H9 (cell line): Measurements from ENCODE around the gene MRFAP1. TPM values are rescaled to one million over a fixed set of nuclear protein-coding genes. Genes with fewer than 3 reads are reported as not detected.

ENCODE experiments used
- DNase-seq: peaks from one replicate; pipeline ENCODE4 v3.0.0-alpha.2; 2017
- H2AFZ ChIP-seq: one replicate; pipeline ENCODE4 v1.6.1; 2013; ENCODE audit warnings: mild to moderate bottlenecking, low read length, control low read depth, moderate library complexity
- H2AK5ac ChIP-seq: 2 replicates; pipeline ENCODE4 v1.6.1; 2013; ENCODE audit warnings: low read length, control low read depth, mixed read lengths; ENCODE audit not compliant: insufficient read length
- H2BK120ac ChIP-seq: one replicate; pipeline ENCODE4 v1.6.1; 2013; ENCODE audit warnings: low read depth, mild to moderate bottlenecking, low read length, control low read depth, inconsistent platforms; ENCODE audit not compliant: poor library complexity, severe bottlenecking
- H2BK12ac ChIP-seq: 2 replicates; pipeline ENCODE4 v1.6.1; 2013; ENCODE audit warnings: low read length, control low read depth, mixed read lengths, low read depth; ENCODE audit not compliant: insufficient read length
- H2BK15ac ChIP-seq: 2 replicates; pipeline ENCODE4 v1.6.1; 2013; ENCODE audit warnings: low read depth, low read length, control low read depth
- H2BK20ac ChIP-seq: one replicate; pipeline ENCODE4 v1.6.1; 2013; ENCODE audit warnings: low read depth, mild to moderate bottlenecking, low read length, control low read depth, inconsistent platforms; ENCODE audit not compliant: poor library complexity, severe bottlenecking
- H2BK5ac ChIP-seq: 2 replicates; pipeline ENCODE4 v1.6.1; 2013; ENCODE audit warnings: low read length, control low read depth, mixed read lengths; ENCODE audit not compliant: insufficient read length
- H3K14ac ChIP-seq: 2 replicates; pipeline ENCODE4 v1.6.1; 2013; ENCODE audit warnings: low read length, control low read depth; ENCODE audit not compliant: insufficient read depth
- H3K18ac ChIP-seq: 2 replicates; pipeline ENCODE4 v1.6.1; 2013; ENCODE audit warnings: low read depth, mild to moderate bottlenecking, mixed read lengths, low read length, control low read depth; ENCODE audit not compliant: insufficient read length
- H3K23ac ChIP-seq: 2 replicates; pipeline ENCODE4 v1.6.1; 2013; ENCODE audit warnings: low read length, control low read depth, mixed read lengths, low read depth; ENCODE audit not compliant: insufficient read length
- H3K23me2 ChIP-seq: 2 replicates; pipeline ENCODE4 v1.6.1; 2013; ENCODE audit warnings: low read depth, mild to moderate bottlenecking, mixed read lengths, low read length, control low read depth; ENCODE audit not compliant: insufficient read length, poor library complexity, severe bottlenecking
- H3K27ac ChIP-seq: 2 replicates; pipeline ENCODE4 v1.5.1; 2013; ENCODE audit warnings: low read length, control low read depth, mixed read lengths, low read depth; ENCODE audit not compliant: insufficient read length
- H3K27me3 ChIP-seq: 2 replicates; pipeline ENCODE4 v1.6.1; 2013; ENCODE audit warnings: low read length, control low read depth, inconsistent platforms; ENCODE audit not compliant: insufficient read depth
- H3K4ac ChIP-seq: 2 replicates; pipeline ENCODE4 v1.6.1; 2013; ENCODE audit warnings: low read depth, mild to moderate bottlenecking, control low read depth, inconsistent platforms, low read length, moderate library complexity
- H3K4me1 ChIP-seq: 2 replicates; pipeline ENCODE4 v1.6.1; 2013; ENCODE audit warnings: low read length, control low read depth, inconsistent platforms; ENCODE audit not compliant: insufficient read depth
- H3K4me2 ChIP-seq: 2 replicates; pipeline ENCODE4 v1.6.1; 2013; ENCODE audit warnings: low read length, control low read depth, mixed read lengths; ENCODE audit not compliant: insufficient read length, insufficient read depth
- H3K56ac ChIP-seq: 2 replicates; pipeline ENCODE4 v1.6.1; 2013; ENCODE audit warnings: low read depth, mild to moderate bottlenecking, mixed read lengths, low read length, control low read depth; ENCODE audit not compliant: insufficient read length
- H3K79me1 ChIP-seq: 2 replicates; pipeline ENCODE4 v1.6.1; 2013; ENCODE audit warnings: low read depth, mild to moderate bottlenecking, moderate library complexity, low read length, control low read depth, inconsistent platforms; ENCODE audit not compliant: insufficient read depth, poor library complexity, severe bottlenecking
- H3K79me2 ChIP-seq: 2 replicates; pipeline ENCODE4 v1.6.1; 2013; ENCODE audit warnings: low read length, control low read depth, inconsistent platforms; ENCODE audit not compliant: insufficient read depth
- H3K9ac ChIP-seq: 2 replicates; pipeline ENCODE4 v1.6.1; 2013; ENCODE audit warnings: low read length, control low read depth, mixed read lengths; ENCODE audit not compliant: insufficient read length; ENCODE audit errors: extremely low read depth
- H3K9me3 ChIP-seq: one replicate; pipeline ENCODE4 v1.6.1; 2013; ENCODE audit warnings: low read depth, low read length, inconsistent platforms; ENCODE audit not compliant: control insufficient read depth
- H3T11ph ChIP-seq: one replicate; pipeline ENCODE4 v1.6.1; 2013; ENCODE audit warnings: mild to moderate bottlenecking, low read length, control low read depth, inconsistent platforms
- H4K20me1 ChIP-seq: one replicate; pipeline ENCODE4 v1.6.1; 2013; ENCODE audit not compliant: control insufficient read depth, insufficient read length, insufficient read depth
- H4K5ac ChIP-seq: 2 replicates; pipeline ENCODE4 v1.6.1; 2013; ENCODE audit warnings: low read depth, mild to moderate bottlenecking, mixed read lengths, low read length, control low read depth; ENCODE audit not compliant: insufficient read length
- H4K8ac ChIP-seq: replicated peaks from 2 replicates; pipeline ENCODE4 v1.6.1; 2013; ENCODE audit warnings: low read length, control low read depth, mixed read lengths, low read depth; ENCODE audit not compliant: insufficient read length
- H4K91ac ChIP-seq: 2 replicates; pipeline ENCODE4 v1.6.1; 2013; ENCODE audit warnings: low read depth, mild to moderate bottlenecking, moderate library complexity, mixed read lengths, low read length, control low read depth; ENCODE audit not compliant: insufficient read length
- H3K27ac Mint-ChIP-seq, 3 experiments: 2 replicates in 2 of 3; 3 replicates in 1 of 3; pipeline ENCODE4 v1.8.0; 2020 to 2021; ENCODE audit warnings: mixed read lengths in 3 of 3, mild to moderate bottlenecking in 1 of 3, moderate library complexity in 1 of 3
- H3K27me3 Mint-ChIP-seq: 2 replicates; pipeline ENCODE4 v1.8.0; 2021; ENCODE audit warnings: low read depth, mild to moderate bottlenecking, moderate library complexity, mixed read lengths
- H3K36me3 Mint-ChIP-seq, 3 experiments: 2 replicates in 2 of 3; 3 replicates in 1 of 3; pipeline ENCODE4 v1.8.0; 2020 to 2021; ENCODE audit warnings: low read depth in 3 of 3, mixed read lengths in 3 of 3; ENCODE audit not compliant: insufficient read depth in 1 of 3
- H3K4me1 Mint-ChIP-seq, 2 experiments: 2 replicates each; pipeline ENCODE4 v1.8.0; 2020; ENCODE audit warnings: mixed read lengths in 2 of 2
- H3K4me3 Mint-ChIP-seq, 2 experiments: 2 replicates in 1 of 2; 3 replicates in 1 of 2; pipeline ENCODE4 v1.8.0; 2020 to 2021; ENCODE audit warnings: mild to moderate bottlenecking in 2 of 2, mixed read lengths in 2 of 2, moderate library complexity in 1 of 2
- H3K9me3 Mint-ChIP-seq, 2 experiments: 2 replicates in 1 of 2; 3 replicates in 1 of 2; pipeline ENCODE4 v1.8.0; 2020; ENCODE audit warnings: mild to moderate bottlenecking in 2 of 2, mixed read lengths in 2 of 2, moderate library complexity in 1 of 2
- WGBS: extraction: QIAGEN DNeasy Blood & Tissue Kit; methylation state at CpG from one replicate; pipeline ENCODE4 v1.1.7; 2013; ENCODE audit warnings: missing lambda C conversion rate, low lambda C conversion rate, mixed read lengths; ENCODE audit not compliant: insufficient read length; ENCODE audit errors: extremely low coverage; 5-methylcytosine and 5-hydroxymethylcytosine counted together
- total RNA-seq: library from RNA; stranded (reverse); gene quantifications from 2 replicates; pipeline ENCODE4 v1.2.1, GENCODE V29; 2021
- TF ChIP-seq, protein P1 (sequence below): fragments of 200-600 bp; sonication (generic); conservative IDR thresholded peaks from 3 replicates; pipeline ENCODE4 v1.8.0; 2021; ENCODE audit warnings: antibody characterized with exemption, mild to moderate bottlenecking

The MRFAP1 gene
- total RNA-seq, 1 experiment from 2014 or later: 328 TPM

GRCh38 chr4:6674500-6675149 is 34.1 kb downstream of the MRFAP1 start:
- Histone ChIP-seq H3K14ac (peak overlapping the region; percentile 43; the same call in 1 of the 2 replicates), H3K9me3 (no peaks in the 10 kb centered on the region), H3K23ac (no peak overlapping the region), H3K4me2 (peak overlapping the region; percentile 64), H2BK12ac (no peak overlapping the region), H4K5ac (no peak overlapping the region), H3K79me2 (peaks cover 12% of the 10 kb centered on the region; the same call in 1 of the 2 replicates), H3K27ac (no peak overlapping the region), H2BK120ac (no peak overlapping the region), H3K9ac (peak overlapping the region; percentile 46), H4K8ac (no peak overlapping the region), H3K4me1 (peaks cover 5% of the 10 kb centered on the region), H3K23me2 (peaks cover 5% of the 10 kb centered on the region), H3K56ac (no peak overlapping the region), H2BK15ac (no peak overlapping the region), H4K91ac (no peak overlapping the region), H3T11ph (no peak overlapping the region), H3K18ac (no peak overlapping the region), H2BK5ac (no peak overlapping the region), H3K79me1 (peaks cover 6% of the 10 kb centered on the region), H3K27me3 (no peaks in the 10 kb centered on the region; the same call in 1 of the 2 replicates), H2AK5ac (no peak overlapping the region), H2AFZ (no peak overlapping the region), H4K20me1 (no peaks in the 10 kb centered on the region), H2BK20ac (no peak overlapping the region), H3K4ac (no peak overlapping the region)
- Mint-ChIP-seq H3K36me3 (peaks cover 31 to 36% (median 32%) of the 10 kb centered on the region in 3 experiments), H3K4me3 (peak overlapping the region; percentile 90 to 94), H3K4me1 (peaks cover 29 to 33% of the 10 kb centered on the region in 2 experiments), H3K27ac (peak overlapping the region in 2 of 3 experiments; percentile 83 to 85; a peak in 4 of 7 replicates), H3K9me3 (peaks cover 6% of the 10 kb centered on the region in 2 experiments; a peak in 2 of 5 replicates), H3K27me3 (peaks cover 19% of the 10 kb centered on the region)
- TF ChIP-seq, protein P1, sequence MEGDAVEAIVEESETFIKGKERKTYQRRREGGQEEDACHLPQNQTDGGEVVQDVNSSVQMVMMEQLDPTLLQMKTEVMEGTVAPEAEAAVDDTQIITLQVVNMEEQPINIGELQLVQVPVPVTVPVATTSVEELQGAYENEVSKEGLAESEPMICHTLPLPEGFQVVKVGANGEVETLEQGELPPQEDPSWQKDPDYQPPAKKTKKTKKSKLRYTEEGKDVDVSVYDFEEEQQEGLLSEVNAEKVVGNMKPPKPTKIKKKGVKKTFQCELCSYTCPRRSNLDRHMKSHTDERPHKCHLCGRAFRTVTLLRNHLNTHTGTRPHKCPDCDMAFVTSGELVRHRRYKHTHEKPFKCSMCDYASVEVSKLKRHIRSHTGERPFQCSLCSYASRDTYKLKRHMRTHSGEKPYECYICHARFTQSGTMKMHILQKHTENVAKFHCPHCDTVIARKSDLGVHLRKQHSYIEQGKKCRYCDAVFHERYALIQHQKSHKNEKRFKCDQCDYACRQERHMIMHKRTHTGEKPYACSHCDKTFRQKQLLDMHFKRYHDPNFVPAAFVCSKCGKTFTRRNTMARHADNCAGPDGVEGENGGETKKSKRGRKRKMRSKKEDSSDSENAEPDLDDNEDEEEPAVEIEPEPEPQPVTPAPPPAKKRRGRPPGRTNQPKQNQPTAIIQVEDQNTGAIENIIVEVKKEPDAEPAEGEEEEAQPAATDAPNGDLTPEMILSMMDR: peak; percentile 64
- no peak for DNase-seq
- WGBS: no CpG with 5 or more reads among the region's 40 CpGs
